NCI-H1105 (cell line): Measurements from ENCODE around the gene TUB.

ENCODE experiments used
- DNase-seq: peaks from one replicate; lab custom pipeline; 2025; lab: John Stamatoyannopoulos, UW

TUB gene

GRCh38 chr11:8107642-8108041 lies 26.6 kb downstream of the TUB start:
- DNase-seq, result no peak

GRCh38 chr11:8108421-8108820 lies 27.4 kb downstream of the TUB start:
- no peak for DNase-seq

- DNase-seq, result no peak
Observed at GRCh38 chr11:8109675-8110074, 28.7 kb downstream of the TUB start.

- no peak for DNase-seq
Observed at GRCh38 chr11:8110396-8110795, 29.4 kb downstream of the TUB start.

GRCh38 chr11:8111636-8112035 lies 30.6 kb downstream of the TUB start:
- no peak for DNase-seq

- DNase-seq, result no peak
Observed at GRCh38 chr11:8122173-8122764, 41.3 kb downstream of the TUB start.

GRCh38 chr11:8126649-8127289 lies 45.8 kb downstream of the TUB start:
- DNase-seq, result no peak

GRCh38 chr11:8127447-8127846 lies 46.4 kb downstream of the TUB start:
- DNase-seq, result no peak

- no peak for DNase-seq
Observed at GRCh38 chr11:8138526-8138925, 57.5 kb downstream of the TUB start.

GRCh38 chr11:8149726-8150125 lies 68.7 kb downstream of the TUB start:
- no peak for DNase-seq
